Endodermal cell (in vitro differentiated cells): Measurements from ENCODE around the gene C14orf93. TPM values are rescaled to one million over a fixed set of nuclear protein-coding genes. Genes with fewer than 3 reads are reported as not detected.
A peak's percentile ranks its signal among the peaks of the same experiment; 100 is the strongest.

Experiments used
- DNase-seq: peaks from one replicate; pipeline ENCODE4 v3.0.0-alpha.2; 2017
- H3K27ac ChIP-seq: 2 replicates; pipeline ENCODE4 v1.5.1; 2013; ENCODE audit warnings: mild to moderate bottlenecking, low read depth, low read length, moderate library complexity
- H3K27me3 ChIP-seq: 2 replicates; pipeline ENCODE4 v1.6.1; 2013; ENCODE audit warnings: mild to moderate bottlenecking, low read length, moderate library complexity; ENCODE audit not compliant: insufficient read depth, control insufficient read depth, poor library complexity, severe bottlenecking
- H3K36me3 ChIP-seq: 2 replicates; pipeline ENCODE4 v1.7.0; 2013; ENCODE audit warnings: mild to moderate bottlenecking, low read length, moderate library complexity; ENCODE audit not compliant: control insufficient read depth, insufficient read depth
- H3K4me1 ChIP-seq: one replicate; pipeline ENCODE4 v1.7.0; 2013; ENCODE audit warnings: low read length; ENCODE audit not compliant: control insufficient read depth, insufficient read depth
- H3K4me3 ChIP-seq: 2 replicates; pipeline ENCODE4 v1.5.1; 2013; ENCODE audit warnings: mild to moderate bottlenecking, low read length, moderate library complexity
- H3K9ac ChIP-seq: 2 replicates; pipeline ENCODE4 v1.6.1; 2013; ENCODE audit warnings: mild to moderate bottlenecking, low read length, moderate library complexity; ENCODE audit not compliant: poor library complexity, severe bottlenecking; ENCODE audit errors: extremely low read depth
- H3K9me3 ChIP-seq: 2 replicates; pipeline ENCODE4 v1.6.1; 2013; ENCODE audit warnings: mild to moderate bottlenecking, low read length, moderate library complexity; ENCODE audit not compliant: control insufficient read depth
- H3K27ac Mint-ChIP-seq: 2 replicates; pipeline ENCODE4 v1.8.0; 2020; ENCODE audit warnings: mixed read lengths
- H3K27me3 Mint-ChIP-seq: 2 replicates; pipeline ENCODE4 v1.8.0; 2021; ENCODE audit warnings: mild to moderate bottlenecking, mixed read lengths; ENCODE audit not compliant: insufficient read depth
- H3K36me3 Mint-ChIP-seq: 2 replicates; pipeline ENCODE4 v1.8.0; 2020; ENCODE audit warnings: low read depth, mixed read lengths
- H3K4me1 Mint-ChIP-seq: 2 replicates; pipeline ENCODE4 v1.8.0; 2020; ENCODE audit warnings: mixed read lengths
- H3K4me3 Mint-ChIP-seq: 2 replicates; pipeline ENCODE4 v1.8.0; 2020; ENCODE audit warnings: mild to moderate bottlenecking, moderate library complexity, mixed read lengths
- H3K9me3 Mint-ChIP-seq: 2 replicates; pipeline ENCODE4 v1.8.0; 2020; ENCODE audit warnings: mild to moderate bottlenecking, mixed read lengths
- WGBS, 2 experiments: methylation state at CpG; one replicate each; pipeline versions ENCODE4 v1.1.5 to v1.1.7; 2013; ENCODE audit warnings: missing lambda C conversion rate in 2 of 2, mixed read lengths in 1 of 2; ENCODE audit not compliant: insufficient coverage in 1 of 2, insufficient read length in 1 of 2; 5-methylcytosine and 5-hydroxymethylcytosine counted together
- total RNA-seq, 2 donors: library from RNA; stranded (reverse); fragmentation: NEBNext Ultra II Directional in 1 of 2; extraction: Animal tissue kit (Norgen Biotek cat#: 25700) in 1 of 2; gene quantifications; 2 replicates in 1 of 2; 3 replicates in 1 of 2; pipeline ENCODE4 v1.2.1, GENCODE V29; 2021
- TF ChIP-seq, protein P1 (sequence below): fragments of 200-600 bp; sonication (generic); conservative IDR thresholded peaks from 2 replicates; pipeline ENCODE4 v1.5.0; 2021; ENCODE audit warnings: antibody characterized with exemption, mild to moderate bottlenecking

The C14orf93 gene
- total RNA-seq, 2 donors from 2014 or later = 7.0 to 9.4 TPM

DNA sequence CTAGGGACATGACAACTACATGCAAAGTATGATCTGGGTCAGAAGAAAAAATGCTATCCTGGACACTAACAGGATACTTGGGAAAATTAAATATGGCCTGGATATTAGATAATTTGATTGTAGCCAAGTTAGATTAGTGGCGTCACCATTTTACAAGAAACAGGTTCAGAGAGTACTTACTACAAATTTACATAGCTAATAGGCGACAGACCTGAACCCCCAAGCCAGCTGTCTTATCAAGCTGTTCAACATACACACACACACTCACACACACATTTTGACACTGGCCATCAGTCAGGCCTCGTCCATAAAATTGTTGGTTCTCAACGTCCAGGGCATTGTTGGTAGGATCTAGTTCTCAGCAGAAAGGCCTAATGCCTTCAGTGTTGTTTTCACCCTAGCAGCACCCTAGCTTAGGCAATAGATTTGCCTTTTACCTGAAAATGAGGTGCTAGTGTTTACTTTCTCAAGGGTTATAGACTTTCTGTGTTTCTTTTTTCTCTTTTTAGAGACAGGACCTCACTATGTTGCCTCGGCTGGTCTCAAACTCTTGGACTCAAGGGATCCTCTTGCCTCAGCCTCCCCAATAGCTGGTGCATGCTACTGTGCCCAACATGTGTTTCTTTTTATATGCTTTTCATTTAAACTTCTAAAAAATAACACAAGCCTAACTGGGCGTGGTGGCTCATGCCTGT lies 3.3 kb upstream of the C14orf93 start:
- Histone ChIP-seq H3K9ac (no peak overlapping the region), H3K9me3 (no peaks in the 10 kb centered on the region), H3K36me3 (no peaks in the 10 kb centered on the region), H3K27me3 (no peaks in the 10 kb centered on the region), H3K4me1 (no peaks in the 10 kb centered on the region), H3K27ac (no peak overlapping the region), H3K4me3 (no peak overlapping the region)
- 83 to 85% methylated on average over 4 to 6 of the region's 6 CpGs for WGBS, 2 experiments
- no peak for DNase-seq
- H3K27ac Mint-ChIP-seq = peak overlapping the region; percentile 1
- H3K27me3 Mint-ChIP-seq = no peaks in the 10 kb centered on the region
- H3K36me3 Mint-ChIP-seq = no peaks in the 10 kb centered on the region
- peaks cover 3% of the 10 kb centered on the region for H3K9me3 Mint-ChIP-seq
- H3K4me1 Mint-ChIP-seq = peaks cover 7% of the 10 kb centered on the region
- H3K4me3 Mint-ChIP-seq = no peak overlapping the region
- TF ChIP-seq, protein P1, sequence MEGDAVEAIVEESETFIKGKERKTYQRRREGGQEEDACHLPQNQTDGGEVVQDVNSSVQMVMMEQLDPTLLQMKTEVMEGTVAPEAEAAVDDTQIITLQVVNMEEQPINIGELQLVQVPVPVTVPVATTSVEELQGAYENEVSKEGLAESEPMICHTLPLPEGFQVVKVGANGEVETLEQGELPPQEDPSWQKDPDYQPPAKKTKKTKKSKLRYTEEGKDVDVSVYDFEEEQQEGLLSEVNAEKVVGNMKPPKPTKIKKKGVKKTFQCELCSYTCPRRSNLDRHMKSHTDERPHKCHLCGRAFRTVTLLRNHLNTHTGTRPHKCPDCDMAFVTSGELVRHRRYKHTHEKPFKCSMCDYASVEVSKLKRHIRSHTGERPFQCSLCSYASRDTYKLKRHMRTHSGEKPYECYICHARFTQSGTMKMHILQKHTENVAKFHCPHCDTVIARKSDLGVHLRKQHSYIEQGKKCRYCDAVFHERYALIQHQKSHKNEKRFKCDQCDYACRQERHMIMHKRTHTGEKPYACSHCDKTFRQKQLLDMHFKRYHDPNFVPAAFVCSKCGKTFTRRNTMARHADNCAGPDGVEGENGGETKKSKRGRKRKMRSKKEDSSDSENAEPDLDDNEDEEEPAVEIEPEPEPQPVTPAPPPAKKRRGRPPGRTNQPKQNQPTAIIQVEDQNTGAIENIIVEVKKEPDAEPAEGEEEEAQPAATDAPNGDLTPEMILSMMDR = no peak

DNA sequence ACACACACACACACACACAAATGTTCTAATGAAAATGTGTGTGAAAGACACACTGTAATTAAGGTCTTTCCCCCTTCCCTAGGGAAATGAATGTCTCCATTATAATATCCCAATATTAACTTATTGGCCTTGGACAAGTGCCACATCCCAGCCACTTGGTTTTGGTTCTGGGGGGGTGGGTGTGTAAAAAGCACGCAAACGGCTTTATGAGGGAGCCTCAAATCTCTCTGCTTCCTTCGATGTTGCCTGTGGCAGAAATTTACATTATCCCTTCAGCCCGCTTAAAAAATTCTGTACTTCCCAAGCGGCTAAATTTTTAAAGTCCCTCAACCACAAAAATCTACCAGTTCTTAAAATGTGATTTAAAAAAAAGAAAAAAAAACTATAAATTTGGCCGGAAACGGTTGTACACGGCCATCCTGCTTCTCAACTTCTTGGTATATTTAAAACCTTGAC lies 432 bp downstream of the C14orf93 start:
- H3K9me3 Mint-ChIP-seq = peaks cover 3% of the 10 kb centered on the region
- Histone ChIP-seq H3K9ac (no peak overlapping the region), H3K27ac (no peak overlapping the region), H3K4me3 (peak overlapping the region; percentile 74), H3K27me3 (no peaks in the 10 kb centered on the region), H3K9me3 (no peaks in the 10 kb centered on the region), H3K4me1 (peaks cover 4% of the 10 kb centered on the region), H3K36me3 (no peaks in the 10 kb centered on the region)
- H3K36me3 Mint-ChIP-seq = no peaks in the 10 kb centered on the region
- peak overlapping the region; percentile 71 for H3K27ac Mint-ChIP-seq
- no peak for DNase-seq
- H3K4me1 Mint-ChIP-seq = peaks cover 22% of the 10 kb centered on the region
- TF ChIP-seq, protein P1 = no peak
- H3K4me3 Mint-ChIP-seq = peak overlapping the region; percentile 59
- 54 to 63% methylated on average over 6 to 8 of the region's 8 CpGs for WGBS, 2 experiments
- H3K27me3 Mint-ChIP-seq = no peaks in the 10 kb centered on the region

DNA sequence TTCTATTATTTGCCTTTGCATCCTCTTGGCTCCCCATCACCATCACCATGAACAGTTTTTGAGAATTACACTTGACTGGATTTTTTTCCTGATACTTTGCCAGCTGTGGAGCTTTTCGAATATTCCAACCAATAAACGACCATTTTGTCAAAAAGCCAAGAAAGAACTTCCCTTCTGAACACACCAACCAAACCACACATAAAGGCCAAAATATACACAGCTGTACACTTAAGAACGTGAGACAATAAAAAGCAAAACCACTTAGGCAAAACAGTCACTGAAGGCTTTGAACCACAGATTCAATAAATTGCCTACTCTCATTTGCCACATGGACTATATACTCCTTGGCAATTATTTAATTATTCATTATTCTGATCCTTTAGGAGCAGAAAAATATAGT lies 1.1 kb downstream of the C14orf93 start:
- peaks cover 3% of the 10 kb centered on the region for H3K9me3 Mint-ChIP-seq
- no peaks in the 10 kb centered on the region for H3K9me3 ChIP-seq
- H3K27ac Mint-ChIP-seq = no peak overlapping the region
- DNase-seq = no peak
- no peak overlapping the region for H3K4me3 Mint-ChIP-seq
- TF ChIP-seq, protein P1 = no peak
- H3K4me1 ChIP-seq = peaks cover 4% of the 10 kb centered on the region
- no peaks in the 10 kb centered on the region for H3K36me3 Mint-ChIP-seq
- no peaks in the 10 kb centered on the region for H3K27me3 Mint-ChIP-seq
- WGBS, 2 experiments = 94 to 100% methylated on average over 3 of the region's 3 CpGs
- peaks cover 22% of the 10 kb centered on the region for H3K4me1 Mint-ChIP-seq
- H3K27ac ChIP-seq = no peak overlapping the region
- no peaks in the 10 kb centered on the region for H3K36me3 ChIP-seq
- no peaks in the 10 kb centered on the region for H3K27me3 ChIP-seq
- no peak overlapping the region for H3K9ac ChIP-seq
- no peak overlapping the region for H3K4me3 ChIP-seq
